ENCODE data around the gene KCNV2.

Gene KCNV2

DNA sequence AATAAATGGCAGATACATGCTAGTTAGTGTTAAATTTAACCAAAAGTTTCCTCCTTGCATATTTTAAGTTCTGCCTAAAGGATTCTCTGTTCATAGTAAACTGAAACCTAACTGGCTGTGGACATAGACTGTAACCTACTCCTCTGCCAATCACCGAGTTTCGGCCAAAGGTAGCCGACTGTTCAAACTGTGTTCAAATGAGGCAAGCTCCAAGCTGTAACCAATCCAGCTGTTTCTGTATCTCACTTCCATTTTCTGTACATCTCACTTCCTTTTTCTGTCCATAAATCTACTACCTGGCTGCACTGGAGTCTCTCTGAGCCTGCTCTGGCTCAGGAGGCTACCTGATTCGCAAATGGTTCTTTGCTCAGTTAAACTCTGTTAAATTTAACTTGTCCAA, 44.1 kb downstream of the KCNV2 start:
- no peak for DNase-seq

DNA sequence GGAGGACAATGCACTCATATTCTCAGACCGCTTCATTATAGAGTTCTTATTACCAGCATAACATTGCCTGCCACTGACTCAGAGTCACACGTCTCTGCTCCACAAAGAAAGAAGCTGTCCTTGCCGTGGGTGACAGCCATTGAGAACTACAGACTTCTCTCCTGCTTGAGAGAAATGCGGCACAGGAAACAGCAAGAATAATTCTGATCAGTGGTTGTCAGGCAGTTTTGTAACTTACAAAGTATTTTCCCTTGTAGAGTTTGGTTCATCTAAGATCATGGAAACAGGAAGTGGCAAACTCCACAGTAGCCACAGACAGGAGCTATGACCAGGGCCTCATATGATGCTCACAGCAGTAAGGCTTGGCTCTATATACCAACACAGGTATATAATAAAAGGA, 47.0 kb downstream of the KCNV2 start:
- DNase-seq = peak; percentile 9

DNA sequence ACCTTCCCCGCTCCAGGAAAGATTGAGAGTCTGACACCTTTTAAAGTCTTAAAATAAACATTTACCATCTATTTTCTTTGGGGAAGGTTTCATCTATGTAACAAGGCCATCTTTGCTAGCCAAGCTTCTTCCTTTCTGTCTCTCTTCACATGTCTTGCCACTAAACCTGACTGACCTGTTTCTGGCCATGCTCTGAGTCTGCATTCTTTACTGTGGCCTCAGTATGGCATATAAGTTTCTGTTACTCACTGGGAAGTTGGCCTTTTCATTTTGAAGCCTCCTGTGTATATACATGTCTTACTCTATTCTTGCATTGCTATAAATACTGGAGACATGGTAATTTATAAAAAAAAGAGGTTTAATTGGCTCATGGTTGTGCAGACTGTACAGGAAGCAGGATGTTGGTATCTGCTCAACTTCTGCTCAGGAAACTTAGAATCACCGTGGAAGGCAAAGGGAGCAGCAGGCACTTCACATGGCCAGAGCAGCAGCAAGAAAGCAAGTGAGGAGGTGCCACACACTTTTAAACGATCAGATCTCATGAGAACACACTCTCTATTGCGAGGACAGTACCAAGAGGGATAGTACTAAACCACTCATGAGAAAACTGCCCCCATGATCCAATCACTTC, 48.1 kb downstream of the KCNV2 start:
- DNase-seq = no peak

DNA sequence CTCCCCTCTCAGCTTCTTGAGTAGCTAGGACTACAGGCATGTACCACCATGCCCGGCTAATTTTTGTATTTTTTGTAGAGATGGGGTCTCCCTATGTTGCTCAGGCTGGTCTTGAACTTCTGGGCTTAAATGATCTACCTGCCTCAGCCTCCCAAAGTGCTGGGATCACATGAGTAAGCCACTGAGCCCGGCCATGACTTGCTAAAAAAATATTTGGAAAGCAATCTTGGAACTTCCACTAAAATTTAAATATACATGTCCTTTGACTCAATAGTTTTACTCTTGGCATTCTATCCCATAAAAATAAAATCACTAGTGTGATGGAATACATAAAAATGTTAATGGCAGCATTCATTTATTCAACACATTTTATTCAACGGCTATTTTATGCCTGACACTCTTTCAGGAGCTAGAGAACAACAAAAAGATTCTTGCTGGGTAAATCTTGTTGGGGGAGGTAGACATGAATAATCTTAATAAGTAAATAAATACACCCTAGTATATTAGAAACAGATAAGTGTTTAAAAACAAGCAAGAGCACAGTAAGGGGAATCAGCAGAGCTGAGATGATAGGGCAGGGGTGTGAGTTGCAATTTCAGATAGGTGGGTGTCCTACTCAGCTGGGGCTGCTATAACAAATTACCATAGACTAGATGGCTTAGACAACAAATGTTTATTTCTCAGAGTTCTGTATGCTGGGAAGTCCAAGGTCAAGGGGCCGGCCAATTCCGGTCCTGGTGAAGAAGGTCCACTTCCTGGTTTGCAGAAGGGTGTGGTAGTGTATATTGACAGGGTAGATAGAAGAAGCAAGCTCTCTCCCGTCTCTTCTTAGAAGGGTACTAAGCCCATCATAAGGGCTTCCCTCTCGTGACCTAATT, 50.7 kb downstream of the KCNV2 start:
- DNase-seq = no peak

DNA sequence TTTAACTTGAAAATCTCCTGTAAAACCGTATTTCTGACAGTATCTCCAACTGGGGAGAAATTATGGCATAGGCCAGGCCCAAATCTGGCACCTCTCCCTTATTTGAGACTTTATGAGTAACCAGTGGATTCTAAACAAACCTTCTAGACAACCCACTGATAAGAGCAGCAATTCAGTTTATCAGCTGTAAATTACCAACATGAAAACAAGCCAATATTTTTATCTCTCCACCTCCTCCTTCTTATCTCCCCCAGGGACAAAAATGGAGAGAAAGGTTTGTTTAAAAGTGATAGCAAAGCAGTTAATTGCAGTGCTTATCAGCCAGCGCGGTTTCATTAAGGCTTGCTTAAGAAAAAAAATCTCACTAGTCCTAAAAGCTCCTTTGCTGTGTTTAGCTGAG, 53.8 kb downstream of the KCNV2 start:
- no peak for DNase-seq

DNA sequence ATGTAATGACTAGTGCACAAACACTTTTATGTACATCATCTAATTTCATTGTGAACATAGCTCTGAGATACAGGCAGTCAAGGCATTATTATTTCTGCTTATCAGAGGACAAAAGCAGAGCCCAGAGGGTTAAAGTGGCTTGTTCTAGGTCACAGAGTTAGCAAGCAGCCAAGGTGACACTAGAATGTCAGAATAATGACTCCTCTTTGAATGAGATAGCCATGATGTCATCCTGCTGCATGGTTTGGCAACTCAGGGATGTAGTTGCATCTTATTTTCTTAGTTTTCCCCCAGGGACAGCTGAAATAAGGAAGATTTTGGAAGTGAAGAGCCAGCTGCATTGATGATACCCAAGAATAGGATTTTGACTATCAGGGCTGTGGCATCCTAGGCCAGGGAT, 54.4 kb downstream of the KCNV2 start:
- DNase-seq = peak; percentile 24

DNA sequence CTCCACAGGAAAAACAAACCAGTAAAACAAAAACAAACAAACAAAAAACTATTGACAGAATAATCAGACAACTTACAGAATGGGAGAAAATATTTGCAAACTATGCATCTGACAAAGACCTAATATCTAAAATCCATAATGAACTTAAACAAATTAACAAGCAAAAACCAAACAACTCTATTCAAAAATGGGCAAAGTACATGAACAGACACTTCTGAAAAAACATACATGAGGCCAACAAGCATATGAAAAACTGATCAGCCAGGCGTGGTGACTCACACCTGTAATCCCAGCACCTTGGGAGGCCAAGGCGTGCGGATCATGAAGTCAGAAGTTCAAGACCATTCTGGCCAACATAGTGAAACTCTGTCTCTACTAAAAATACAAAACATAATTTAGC, 60.1 kb downstream of the KCNV2 start:
- no peak for DNase-seq

DNA sequence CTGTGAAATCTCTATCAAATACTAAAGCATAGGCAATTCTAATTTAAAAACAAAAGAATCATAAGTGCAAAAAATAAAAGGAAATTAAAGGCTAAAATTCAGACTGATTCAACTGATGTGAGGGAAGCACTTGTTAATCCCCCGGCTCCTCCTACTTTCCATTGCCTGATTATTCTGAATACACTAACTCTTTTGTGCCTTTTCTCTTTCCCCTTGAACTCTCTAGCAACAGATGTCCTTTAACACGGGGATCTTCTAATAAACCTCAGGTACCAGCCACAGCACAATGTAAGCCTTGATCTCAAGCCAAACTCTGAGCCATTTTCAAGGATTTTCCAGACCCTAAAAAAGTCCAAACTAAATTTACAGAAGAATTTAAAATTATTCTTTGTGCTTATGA, 61.5 kb downstream of the KCNV2 start:
- DNase-seq = no peak

Data from fibroblast of upper back skin (primary cell).